ENCODE measurements around the gene SMARCAL1. TPM values are rescaled to one million over a fixed set of nuclear protein-coding genes. Genes with fewer than 3 reads are reported as not detected.
"Not testable (repeated sequence)": the region's sequence is repeated elsewhere in the genome, so short reads cannot be mapped to it uniquely, and the experiment has no call there.

The SMARCAL1 gene
- total RNA-seq, 1 donor from 2014 or later = 29.1 TPM

- Mint-ChIP-seq H3K4me1 (ENCODE audit: low read depth) (peaks cover 56% of the 10 kb centered on the region), H3K36me3 (ENCODE audit: low read depth) (peaks cover 68% of the 10 kb centered on the region), H3K9me3 (no peaks in the 10 kb centered on the region), H3K27ac (peak overlapping the region; percentile 36), H3K4me3 (no peak overlapping the region), H3K27me3 (ENCODE audit: insufficient read depth) (no peaks in the 10 kb centered on the region)
- DNase-seq (ENCODE audit: low spot score) = no peak
- intact Hi-C loops (cut with micrococcal nuclease) = no loop called here
Observed at GRCh38 chr2:216504376-216504762, 92.1 kb downstream of the SMARCAL1 start.

GRCh38 chr2:216505133-216506106 is 93.1 kb downstream of the SMARCAL1 start:
- Mint-ChIP-seq H3K27me3 (ENCODE audit: insufficient read depth) (no peaks in the 10 kb centered on the region), H3K9me3 (no peaks in the 10 kb centered on the region), H3K4me1 (ENCODE audit: low read depth) (peaks cover 45% of the 10 kb centered on the region), H3K4me3 (no peak overlapping the region), H3K36me3 (ENCODE audit: low read depth) (peaks cover 61% of the 10 kb centered on the region), H3K27ac (peak overlapping the region; percentile 69)
- intact Hi-C loops (cut with micrococcal nuclease) = no loop called here
- no peak for DNase-seq (ENCODE audit: low spot score)

- no peak for DNase-seq (ENCODE audit: low spot score)
- intact Hi-C loops (cut with micrococcal nuclease) = no loop called here
- H3K4me3 Mint-ChIP-seq = no peak overlapping the region
- no peaks in the 10 kb centered on the region for H3K27me3 Mint-ChIP-seq (ENCODE audit: insufficient read depth)
- H3K9me3 Mint-ChIP-seq = no peaks in the 10 kb centered on the region
- H3K36me3 Mint-ChIP-seq (ENCODE audit: low read depth) = peaks cover 45% of the 10 kb centered on the region
- H3K4me1 Mint-ChIP-seq (ENCODE audit: low read depth) = peaks cover 30% of the 10 kb centered on the region
- no peak overlapping the region for H3K27ac Mint-ChIP-seq
Observed at GRCh38 chr2:216507220-216508160, 95.2 kb downstream of the SMARCAL1 start.

GRCh38 chr2:216508229-216508628 is 95.9 kb downstream of the SMARCAL1 start:
- Mint-ChIP-seq H3K27ac (peak overlapping the region; percentile 31), H3K9me3 (no peaks in the 10 kb centered on the region), H3K36me3 (ENCODE audit: low read depth) (peaks cover 38% of the 10 kb centered on the region), H3K27me3 (ENCODE audit: insufficient read depth) (no peaks in the 10 kb centered on the region), H3K4me3 (no peak overlapping the region), H3K4me1 (ENCODE audit: low read depth) (peaks cover 23% of the 10 kb centered on the region)
- intact Hi-C loops (cut with micrococcal nuclease) = no loop called here
- no peak for DNase-seq (ENCODE audit: low spot score)

GRCh38 chr2:216516730-216517350 is 104.6 kb downstream of the SMARCAL1 start:
- no peak for DNase-seq (ENCODE audit: low spot score)
- Mint-ChIP-seq H3K27ac (no peak overlapping the region), H3K9me3 (no peaks in the 10 kb centered on the region), H3K36me3 (ENCODE audit: low read depth) (no peaks in the 10 kb centered on the region), H3K27me3 (ENCODE audit: insufficient read depth) (no peaks in the 10 kb centered on the region), H3K4me3 (no peak overlapping the region), H3K4me1 (ENCODE audit: low read depth) (no peaks in the 10 kb centered on the region)
- intact Hi-C loops (cut with micrococcal nuclease) = loop anchor here (5.0 kb wide), 1 partner anchor 1195 kb away; no protein-coding TSS in a partner anchor

GRCh38 chr2:216517447-216518225 is 105.4 kb downstream of the SMARCAL1 start:
- Mint-ChIP-seq H3K4me1 (ENCODE audit: low read depth) (no peaks in the 10 kb centered on the region), H3K27ac (no peak overlapping the region), H3K27me3 (ENCODE audit: insufficient read depth) (no peaks in the 10 kb centered on the region), H3K36me3 (ENCODE audit: low read depth) (no peaks in the 10 kb centered on the region), H3K4me3 (no peak overlapping the region), H3K9me3 (no peaks in the 10 kb centered on the region)
- DNase-seq (ENCODE audit: low spot score) = no peak
- intact Hi-C loops (cut with micrococcal nuclease) = loop anchor here (5.0 kb wide), 1 partner anchor 1195 kb away; no protein-coding TSS in a partner anchor

- intact Hi-C loops (cut with micrococcal nuclease) = loop anchor here (1.0 to 5.0 kb wide), 3 partner anchors 148 to 1194 kb away; no protein-coding TSS in a partner anchor
- not testable (repeated sequence) for H3K36me3 Mint-ChIP-seq (ENCODE audit: low read depth); H3K4me3 Mint-ChIP-seq; H3K4me1 Mint-ChIP-seq (ENCODE audit: low read depth); DNase-seq (ENCODE audit: low spot score); H3K9me3 Mint-ChIP-seq; H3K27ac Mint-ChIP-seq; H3K27me3 Mint-ChIP-seq (ENCODE audit: insufficient read depth)
Observed at GRCh38 chr2:216518566-216519119, 106.4 kb downstream of the SMARCAL1 start.

GRCh38 chr2:216519154-216519762 is 107.0 kb downstream of the SMARCAL1 start:
- H3K36me3 Mint-ChIP-seq (ENCODE audit: low read depth) = no peaks in the 10 kb centered on the region
- H3K4me3 Mint-ChIP-seq = no peak overlapping the region
- no peaks in the 10 kb centered on the region for H3K27me3 Mint-ChIP-seq (ENCODE audit: insufficient read depth)
- no peaks in the 10 kb centered on the region for H3K9me3 Mint-ChIP-seq
- DNase-seq (ENCODE audit: low spot score) = peak; percentile 39
- H3K27ac Mint-ChIP-seq = no peak overlapping the region
- intact Hi-C loops (cut with micrococcal nuclease) = loop anchor here (1.0 to 5.0 kb wide), 3 partner anchors 147 to 1193 kb away; no protein-coding TSS in a partner anchor
- no peaks in the 10 kb centered on the region for H3K4me1 Mint-ChIP-seq (ENCODE audit: low read depth)

- no peaks in the 10 kb centered on the region for H3K27me3 Mint-ChIP-seq (ENCODE audit: insufficient read depth)
- H3K36me3 Mint-ChIP-seq (ENCODE audit: low read depth) = no peaks in the 10 kb centered on the region
- H3K9me3 Mint-ChIP-seq = no peaks in the 10 kb centered on the region
- DNase-seq (ENCODE audit: low spot score) = no peak
- no peak overlapping the region for H3K27ac Mint-ChIP-seq
- no peak overlapping the region for H3K4me3 Mint-ChIP-seq
- H3K4me1 Mint-ChIP-seq (ENCODE audit: low read depth) = no peaks in the 10 kb centered on the region
- intact Hi-C loops (cut with micrococcal nuclease) = no loop called here
Observed at GRCh38 chr2:216520112-216520511, 107.8 kb downstream of the SMARCAL1 start.

- Mint-ChIP-seq H3K4me3 (no peak overlapping the region), H3K27me3 (ENCODE audit: insufficient read depth) (no peaks in the 10 kb centered on the region), H3K27ac (no peak overlapping the region), H3K9me3 (no peaks in the 10 kb centered on the region), H3K36me3 (ENCODE audit: low read depth) (no peaks in the 10 kb centered on the region), H3K4me1 (ENCODE audit: low read depth) (no peaks in the 10 kb centered on the region)
- intact Hi-C loops (cut with micrococcal nuclease) = no loop called here
- DNase-seq (ENCODE audit: low spot score) = no peak
Observed at GRCh38 chr2:216522892-216523502, 110.7 kb downstream of the SMARCAL1 start.

GRCh38 chr2:216525972-216526371 is 113.7 kb downstream of the SMARCAL1 start:
- no peaks in the 10 kb centered on the region for H3K27me3 Mint-ChIP-seq (ENCODE audit: insufficient read depth)
- no peaks in the 10 kb centered on the region for H3K36me3 Mint-ChIP-seq (ENCODE audit: low read depth)
- no peak for DNase-seq (ENCODE audit: low spot score)
- intact Hi-C loops (cut with micrococcal nuclease) = no loop called here
- H3K4me3 Mint-ChIP-seq = no peak overlapping the region
- H3K9me3 Mint-ChIP-seq = no peaks in the 10 kb centered on the region
- H3K27ac Mint-ChIP-seq = no peak overlapping the region
- no peaks in the 10 kb centered on the region for H3K4me1 Mint-ChIP-seq (ENCODE audit: low read depth)
